Activated B cell treated with CpG ODN at 0.5 μM for 24 hours (primary cell): ENCODE measurements around the gene CYTL1. TPM values are rescaled to one million over a fixed set of nuclear protein-coding genes. Genes with fewer than 3 reads are reported as not detected.

Experiments
- ATAC-seq: fragments of 200-7000 bp; cut with Tn5 transposase; one replicate; pipeline ENCODE4 v1.10.0; 2021; ENCODE audit warnings: low read depth, mild to moderate bottlenecking, moderate library complexity
- CTCF ChIA-PET: fragments of 350-600 bp; sonication (Branson Sonifier 250); formaldehyde crosslinking; loops from one replicate; lab custom pipeline; 2021; ENCODE audit warnings: antibody characterized with exemption; lab: Charles Lee
- POLR2A ChIA-PET: fragments of 350-600 bp; sonication (Branson Sonifier 250); formaldehyde crosslinking; loops from one replicate; lab custom pipeline; 2021; ENCODE audit warnings: antibody characterized with exemption; lab: Charles Lee
- DNase-seq: peaks from one replicate; pipeline ENCODE4 v3.0.0; 2022
- H3K27ac Mint-ChIP-seq: one replicate; pipeline ENCODE4 v1.8.0; 2020; ENCODE audit warnings: mixed read lengths
- H3K27me3 Mint-ChIP-seq: one replicate; pipeline ENCODE4 v1.8.0; 2021; ENCODE audit warnings: mixed read lengths
- H3K36me3 Mint-ChIP-seq: one replicate; pipeline ENCODE4 v1.8.0; 2021; ENCODE audit warnings: low read depth, mixed read lengths
- H3K4me1 Mint-ChIP-seq: one replicate; pipeline ENCODE4 v1.8.0; 2021; ENCODE audit warnings: mixed read lengths
- H3K4me3 Mint-ChIP-seq: one replicate; pipeline ENCODE4 v1.8.0; 2020; ENCODE audit warnings: mild to moderate bottlenecking, mixed read lengths
- H3K9me3 Mint-ChIP-seq: one replicate; pipeline ENCODE4 v1.8.0; 2020; ENCODE audit warnings: mixed read lengths
- CTCF ChIP-seq: fragments of 200-600 bp; IDR thresholded peaks from one replicate; pipeline ENCODE4 v1.8.0; 2022; ENCODE audit warnings: antibody characterized with exemption, mild to moderate bottlenecking
- intact Hi-C: fragments of 100-400 bp; cut with micrococcal nuclease; formaldehyde crosslinking; loops from one replicate; pipeline ENCODE4 v1.15.1; 2024
- total RNA-seq: library from RNA; stranded (reverse); gene quantifications from 2 replicates; pipeline ENCODE4 v1.2.3, GENCODE V29; 2022

The CYTL1 gene
- total RNA-seq, 1 donor from 2014 or later = not detected

GRCh38 chr4:5033281-5033841 lies 14.1 kb upstream of the CYTL1 start:
- Mint-ChIP-seq H3K27me3 (peaks cover 5% of the 10 kb centered on the region), H3K9me3 (no peaks in the 10 kb centered on the region), H3K27ac (no peak overlapping the region), H3K36me3 (no peaks in the 10 kb centered on the region), H3K4me3 (peak overlapping the region; percentile 40), H3K4me1 (peaks cover 13% of the 10 kb centered on the region)
- POLR2A ChIA-PET = no interaction called here
- CTCF ChIA-PET = no interaction called here
- no peak for TF ChIP-seq CTCF
- intact Hi-C loops = no loop called here
- ATAC-seq (no peak), DNase-seq (no peak)

GRCh38 chr4:5032813-5033212 lies 13.6 kb upstream of the CYTL1 start:
- no peak for DNase-seq
- H3K4me3 Mint-ChIP-seq = no peak overlapping the region
- H3K27me3 Mint-ChIP-seq = peaks cover 5% of the 10 kb centered on the region
- no peak overlapping the region for H3K27ac Mint-ChIP-seq
- intact Hi-C loops = no loop called here
- no peak for TF ChIP-seq CTCF
- ChIA-PET POLR2A (no interaction called here), CTCF (no interaction called here)
- peaks cover 13% of the 10 kb centered on the region for H3K4me1 Mint-ChIP-seq
- H3K36me3 Mint-ChIP-seq = no peaks in the 10 kb centered on the region
- no peaks in the 10 kb centered on the region for H3K9me3 Mint-ChIP-seq
- ATAC-seq = no peak

- Mint-ChIP-seq H3K4me1 (peaks cover 11% of the 10 kb centered on the region), H3K36me3 (no peaks in the 10 kb centered on the region), H3K27me3 (peaks cover 6% of the 10 kb centered on the region), H3K4me3 (no peak overlapping the region), H3K27ac (no peak overlapping the region), H3K9me3 (no peaks in the 10 kb centered on the region)
- ATAC-seq (no peak), DNase-seq (no peak)
- ChIA-PET POLR2A (no interaction called here), CTCF (no interaction called here)
- intact Hi-C loops = no loop called here
- no peak for TF ChIP-seq CTCF
Measured at GRCh38 chr4:5030927-5031326, 11.7 kb upstream of the CYTL1 start.

- H3K4me1 Mint-ChIP-seq = peaks cover 11% of the 10 kb centered on the region
- H3K27ac Mint-ChIP-seq = no peak overlapping the region
- ChIA-PET CTCF (no interaction called here), POLR2A (no interaction called here)
- H3K4me3 Mint-ChIP-seq = no peak overlapping the region
- no peaks in the 10 kb centered on the region for H3K36me3 Mint-ChIP-seq
- H3K9me3 Mint-ChIP-seq = no peaks in the 10 kb centered on the region
- H3K27me3 Mint-ChIP-seq = peaks cover 13% of the 10 kb centered on the region
- intact Hi-C loops = no loop called here
- ATAC-seq = no peak
- TF ChIP-seq CTCF = no peak
- no peak for DNase-seq
Measured at GRCh38 chr4:5030221-5030620, 11.0 kb upstream of the CYTL1 start.

- Mint-ChIP-seq H3K9me3 (no peaks in the 10 kb centered on the region), H3K27ac (no peak overlapping the region), H3K4me1 (peaks cover 11% of the 10 kb centered on the region), H3K4me3 (no peak overlapping the region), H3K36me3 (no peaks in the 10 kb centered on the region), H3K27me3 (peaks cover 12% of the 10 kb centered on the region)
- DNase-seq (no peak), ATAC-seq (no peak)
- intact Hi-C loops = no loop called here
- TF ChIP-seq CTCF = no peak
- ChIA-PET CTCF (no interaction called here), POLR2A (no interaction called here)
Measured at GRCh38 chr4:5029447-5029846, 10.2 kb upstream of the CYTL1 start.
